ENCODE data around the gene NELL2. TPM values are rescaled to one million over a fixed set of nuclear protein-coding genes. Genes with fewer than 3 reads are reported as not detected.

Gene NELL2
- total RNA-seq, 1 donor from 2014 or later: 24.0 TPM

DNA sequence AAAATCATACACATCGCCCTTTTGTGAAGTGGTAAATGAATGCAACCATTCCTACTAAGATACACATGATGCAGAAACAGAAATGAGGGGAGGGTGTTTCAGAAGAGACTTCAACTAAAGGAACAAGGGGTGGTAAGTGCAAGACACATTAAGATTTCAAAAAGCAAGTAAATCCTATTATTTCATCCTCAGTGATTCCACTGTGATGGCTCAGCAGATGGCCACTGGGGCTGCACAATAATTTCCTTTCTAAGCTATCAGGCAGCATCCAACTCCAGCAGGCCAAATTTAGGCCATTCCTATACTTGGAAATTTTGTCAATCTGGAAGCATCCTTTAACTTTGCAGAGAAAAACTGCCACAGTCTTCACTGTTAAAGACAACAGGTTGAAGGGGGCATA lies 272.4 kb downstream of the NELL2 start:
- no peak for DNase-seq

DNA sequence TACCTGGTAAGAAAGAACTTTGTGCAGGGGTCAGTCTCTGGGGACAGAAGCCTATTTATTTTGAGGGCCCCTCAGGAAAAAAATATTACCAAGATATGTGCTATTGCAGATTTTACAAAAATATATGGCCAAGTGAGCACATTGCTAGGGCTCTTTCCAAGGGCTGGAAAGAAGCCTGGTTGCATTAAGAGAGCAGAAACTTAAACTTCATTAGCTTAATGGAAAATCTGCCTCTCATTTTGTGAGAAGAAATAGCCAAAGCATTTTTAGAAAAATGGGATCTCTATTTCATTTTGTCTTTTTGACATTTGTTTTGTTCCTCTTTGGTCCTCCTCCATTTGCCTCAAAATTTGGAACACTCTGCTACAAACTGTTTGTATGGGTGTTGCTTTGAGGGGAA lies 283.5 kb downstream of the NELL2 start:
- DNase-seq: no peak

DNA sequence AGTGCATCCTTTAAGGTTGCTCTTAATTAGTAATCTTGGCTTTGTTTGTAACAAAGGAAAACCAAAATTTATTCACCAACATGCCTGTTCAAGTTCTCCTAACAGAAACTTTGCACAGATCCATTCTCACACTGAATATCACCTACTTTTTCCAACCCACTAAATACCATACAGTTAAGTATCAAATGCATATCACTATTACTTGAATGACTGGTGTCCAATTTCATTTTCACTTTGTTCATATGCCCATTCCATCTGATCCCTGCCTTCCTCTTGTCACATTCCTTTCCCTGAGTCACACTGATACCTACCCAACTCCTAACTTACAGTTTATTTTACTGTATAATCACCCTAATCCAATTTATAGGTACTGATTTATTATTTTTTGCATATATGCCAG lies 286.4 kb downstream of the NELL2 start:
- DNase-seq: no peak

DNA sequence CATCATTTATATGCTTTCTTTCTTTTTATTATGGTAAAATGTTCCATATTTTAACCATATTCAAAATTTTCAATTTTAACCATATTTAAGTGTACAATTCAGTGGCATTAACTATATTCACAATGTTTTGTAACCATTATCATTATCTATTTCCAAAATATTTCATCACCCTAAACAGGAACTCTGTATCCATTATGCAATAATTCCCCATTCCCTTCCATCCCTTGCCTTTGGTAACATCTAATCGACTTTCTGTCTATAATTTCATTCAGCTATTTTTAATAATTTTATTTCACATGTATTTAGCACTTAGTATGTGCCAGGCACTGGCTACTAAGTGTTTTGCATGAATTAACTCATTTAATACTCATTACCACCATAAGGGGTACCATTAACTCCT lies 287.5 kb downstream of the NELL2 start:
- no peak for DNase-seq

DNA sequence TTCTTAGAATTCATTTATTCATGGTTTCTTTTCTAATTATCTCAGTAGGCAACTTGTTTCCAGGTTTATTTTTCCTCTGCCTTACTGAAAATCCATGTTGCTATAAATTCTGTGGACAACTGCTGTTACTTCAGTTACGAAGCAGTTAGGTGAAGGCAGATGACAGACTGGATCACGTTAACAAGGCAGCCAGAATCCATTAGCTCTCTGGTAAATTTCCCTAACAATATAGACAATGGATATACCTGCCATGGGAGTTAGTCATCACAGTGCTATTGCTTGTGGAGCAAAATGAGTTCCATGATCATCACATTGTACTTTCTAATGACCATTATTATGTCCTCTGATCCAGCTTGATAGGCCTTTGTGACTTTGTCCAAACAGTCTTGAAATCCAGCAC lies 291.5 kb downstream of the NELL2 start:
- no peak for DNase-seq

DNA sequence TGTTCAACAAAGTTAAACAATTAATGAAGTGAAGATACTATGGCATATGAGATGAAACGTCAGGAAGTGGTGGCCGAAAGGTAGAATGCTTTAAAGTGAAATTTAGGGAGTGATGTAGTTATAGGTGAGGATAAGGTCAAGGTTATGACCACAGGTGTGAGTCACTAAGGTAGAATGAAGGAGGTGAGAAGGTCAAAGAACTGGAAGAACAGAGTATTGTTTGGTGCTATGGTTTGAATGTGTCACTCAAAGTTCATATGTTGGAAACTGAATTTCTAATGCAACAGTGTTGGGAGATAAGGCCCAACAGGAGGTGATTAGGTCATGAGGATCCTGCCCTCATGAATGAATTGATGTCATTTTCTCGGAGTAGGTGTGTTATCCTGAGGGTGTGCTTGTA lies 293.6 kb downstream of the NELL2 start:
- DNase-seq: no peak

DNA sequence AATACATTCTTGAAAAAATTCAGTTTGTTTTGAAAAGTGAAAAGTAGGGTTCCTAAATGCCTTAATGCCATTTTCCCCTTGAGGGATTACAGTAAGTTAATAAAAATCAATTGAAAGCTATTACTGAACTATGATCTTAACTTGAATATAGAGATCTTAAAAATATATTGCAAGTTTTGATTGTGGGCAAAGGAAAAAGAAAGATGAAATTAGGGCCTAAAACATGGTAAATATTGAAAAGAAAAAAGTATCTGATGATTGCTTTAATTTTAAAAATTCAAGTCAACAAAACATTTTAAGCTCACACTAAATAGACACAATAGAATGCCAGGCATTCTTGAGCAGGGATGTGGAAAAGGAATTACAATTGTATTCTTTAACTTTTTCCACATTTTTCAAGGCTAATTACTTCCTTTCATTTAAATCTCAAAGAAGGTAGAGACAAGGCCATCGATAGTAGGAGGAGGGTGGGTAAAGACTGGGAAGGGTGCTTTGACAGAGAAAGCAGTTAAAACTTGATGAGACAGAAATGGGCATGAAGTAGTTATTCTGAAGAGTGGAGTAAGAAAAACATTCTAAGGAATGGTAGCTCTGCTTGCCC lies 294.4 kb downstream of the NELL2 start:
- DNase-seq: no peak

DNA sequence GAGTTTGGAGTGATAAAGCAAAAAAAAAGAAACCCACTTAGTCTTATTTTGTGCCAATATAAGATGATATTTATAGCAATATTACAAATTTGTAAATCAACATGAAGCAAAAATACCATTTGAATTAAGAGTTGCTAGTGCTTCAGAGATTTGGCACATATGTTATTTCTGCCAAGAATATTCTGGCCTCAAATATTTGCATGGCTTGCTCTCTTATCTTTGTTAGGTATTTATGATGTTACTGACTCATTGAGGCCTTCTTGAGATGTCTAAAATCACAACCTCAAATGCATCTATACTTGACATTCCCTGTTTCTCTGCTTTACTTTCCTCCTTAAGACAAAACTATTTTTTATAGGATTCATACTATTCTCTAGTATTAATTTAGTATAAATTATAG lies 301.5 kb downstream of the NELL2 start:
- no peak for DNase-seq

DNA sequence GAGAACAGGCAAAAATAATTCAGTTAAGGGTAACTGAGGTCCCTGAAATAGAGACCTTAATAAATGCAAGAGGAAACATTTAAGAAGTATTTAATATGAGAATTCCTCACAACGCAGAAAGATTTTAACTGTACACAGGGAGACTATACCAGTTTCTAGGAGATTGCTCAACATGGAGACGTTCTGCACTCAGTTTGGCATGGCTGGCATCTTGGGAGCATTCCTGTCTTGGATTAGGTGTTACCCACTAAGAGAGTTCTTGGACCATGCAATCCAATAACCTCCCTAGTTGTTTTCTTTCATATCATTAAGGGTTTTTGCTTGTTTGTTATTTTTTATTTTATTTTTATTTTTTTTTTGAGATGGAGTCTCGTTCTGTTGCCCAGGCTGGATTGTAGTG lies 302.4 kb downstream of the NELL2 start:
- no peak for DNase-seq

DNA sequence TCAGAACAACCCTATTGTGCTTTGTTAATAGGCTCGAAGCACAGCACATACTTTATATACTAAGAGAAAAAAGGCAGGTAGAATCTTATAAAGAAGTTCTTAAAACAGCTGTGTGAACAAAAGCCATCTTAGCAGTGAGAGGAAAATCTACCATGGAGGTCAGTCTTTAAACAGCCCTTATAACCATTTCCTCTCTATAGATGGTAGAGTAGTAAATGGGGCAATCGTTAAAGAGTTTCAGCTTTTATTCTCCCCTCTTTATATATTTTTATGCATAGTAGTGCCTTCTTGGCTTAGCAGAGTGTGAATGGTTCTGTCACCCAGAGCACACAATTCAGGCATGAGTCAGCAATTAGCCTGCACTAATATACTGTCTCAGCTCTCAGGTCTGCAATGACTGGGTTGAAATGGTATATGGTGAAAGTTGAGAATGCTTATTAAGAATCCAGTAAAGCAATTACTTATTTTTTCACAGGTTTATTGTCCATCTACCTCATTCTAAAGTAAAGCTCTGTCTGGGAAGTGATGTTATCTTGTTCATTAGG lies 305.0 kb downstream of the NELL2 start:
- no peak for DNase-seq

DNA sequence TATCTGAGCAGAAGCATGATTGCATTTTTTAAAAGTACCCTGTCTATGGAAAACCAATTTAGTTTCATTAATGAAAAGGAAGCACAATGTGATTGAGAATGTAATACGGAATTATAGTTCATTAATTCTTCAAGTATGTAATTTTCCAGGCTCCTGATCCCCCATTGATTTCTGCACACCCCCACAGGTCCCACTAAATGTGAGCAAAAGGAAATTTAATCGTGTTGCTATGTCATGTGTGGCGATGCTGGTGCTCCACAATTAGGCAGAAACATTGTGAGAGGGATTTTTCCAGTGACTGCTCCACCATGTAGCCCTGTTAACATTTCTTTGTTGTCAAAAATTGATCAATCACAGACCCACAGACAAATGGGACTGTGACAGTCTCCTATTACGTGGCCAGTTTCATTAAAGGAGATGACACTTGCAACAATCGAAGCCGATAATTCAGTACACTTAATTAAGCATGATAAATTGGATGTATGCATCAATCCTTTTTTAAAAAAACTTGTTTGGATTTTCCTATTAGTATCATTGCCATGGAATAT lies 306.0 kb downstream of the NELL2 start:
- DNase-seq: no peak

DNA sequence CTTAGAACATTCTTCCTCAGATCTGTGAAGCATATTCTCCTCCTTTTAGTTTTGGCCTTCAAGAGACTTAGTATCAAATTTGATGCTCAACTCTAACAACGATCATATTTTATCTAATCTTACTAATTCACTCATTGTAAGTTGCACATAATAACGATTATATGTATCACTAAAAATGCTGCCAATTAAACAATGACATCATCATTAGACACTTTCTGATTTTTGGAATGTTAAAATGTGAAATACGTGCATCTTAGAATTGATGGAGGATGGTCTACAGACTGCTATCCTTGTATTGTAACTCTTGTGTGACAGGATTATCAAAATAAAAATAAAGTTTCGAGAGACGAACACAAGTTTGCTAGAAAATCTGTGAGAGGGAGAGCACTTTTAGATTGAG lies 311.0 kb downstream of the NELL2 start:
- DNase-seq: no peak

DNA sequence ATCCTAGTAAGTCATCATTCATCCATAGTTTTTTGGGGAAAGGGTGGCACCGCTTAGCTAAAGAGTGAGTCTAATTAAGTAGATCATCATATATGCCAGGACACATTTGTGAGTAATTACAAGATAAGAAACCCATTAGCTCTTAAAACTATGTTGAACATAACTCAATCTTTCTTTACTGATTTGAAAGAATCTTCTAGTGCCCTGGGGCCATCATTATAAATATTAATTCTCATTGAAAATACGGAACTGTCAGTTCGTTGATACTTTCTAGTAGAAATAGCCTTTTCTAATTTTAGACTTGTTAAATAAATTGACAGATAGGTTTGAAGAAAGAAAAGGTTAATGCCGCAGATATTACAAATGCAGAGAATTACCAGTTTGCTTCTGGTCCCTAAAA lies 312.6 kb downstream of the NELL2 start:
- no peak for DNase-seq

DNA sequence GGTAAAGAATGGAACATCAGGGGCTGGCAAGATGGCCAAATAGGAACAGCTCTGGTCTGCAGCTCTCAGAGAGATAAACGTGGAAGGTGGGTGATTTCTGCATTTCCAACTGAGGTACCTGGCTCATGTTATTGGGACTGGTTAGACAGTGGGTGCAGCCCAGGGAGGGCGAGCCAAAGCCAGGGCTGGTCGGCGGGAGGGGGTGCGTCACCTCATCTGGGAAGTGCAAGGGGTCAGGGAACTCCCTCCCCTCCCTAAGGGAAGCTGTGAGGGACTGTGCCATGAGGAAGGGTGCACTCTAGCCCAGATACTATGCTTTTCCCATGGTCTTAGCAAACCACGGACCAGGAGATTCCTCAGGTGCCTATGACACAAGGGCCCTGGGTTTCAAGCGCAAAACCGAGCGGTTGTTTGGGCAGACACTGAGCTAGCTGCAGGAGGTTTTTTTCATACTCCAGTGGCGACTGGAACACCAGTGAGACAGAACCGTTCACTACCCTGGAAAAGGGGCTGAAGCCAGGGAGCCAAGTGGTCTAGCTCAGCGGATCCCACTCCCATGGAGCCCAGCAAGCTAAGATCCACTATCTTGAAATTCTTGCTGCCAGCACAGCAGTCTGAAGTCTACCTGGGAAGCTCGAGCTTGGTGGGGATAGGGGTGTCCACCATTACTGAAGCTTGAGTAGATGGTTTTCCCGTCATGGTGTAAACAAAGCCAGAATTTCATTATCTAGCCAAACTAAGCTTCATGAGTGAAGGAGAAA lies 317.6 kb downstream of the NELL2 start:
- no peak for DNase-seq

DNA sequence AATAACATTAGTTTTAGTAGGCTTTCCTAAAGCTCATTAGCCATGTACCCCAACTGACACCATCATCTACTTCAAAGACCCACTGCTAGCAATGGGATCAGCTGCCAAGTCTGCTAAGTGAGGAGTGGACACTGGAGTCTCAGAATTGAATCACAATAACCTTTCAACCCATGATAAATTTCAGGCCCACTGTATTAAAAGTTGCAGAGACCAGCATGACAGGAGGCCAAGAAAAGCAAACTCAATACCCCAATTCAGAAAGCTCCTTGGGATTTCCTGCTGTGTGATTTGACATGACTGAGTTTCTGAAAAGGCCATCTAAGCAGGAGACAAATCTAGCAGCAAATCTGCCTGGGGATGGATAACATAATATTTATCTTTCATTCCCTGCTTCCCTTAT lies 320.7 kb downstream of the NELL2 start:
- no peak for DNase-seq

DNA sequence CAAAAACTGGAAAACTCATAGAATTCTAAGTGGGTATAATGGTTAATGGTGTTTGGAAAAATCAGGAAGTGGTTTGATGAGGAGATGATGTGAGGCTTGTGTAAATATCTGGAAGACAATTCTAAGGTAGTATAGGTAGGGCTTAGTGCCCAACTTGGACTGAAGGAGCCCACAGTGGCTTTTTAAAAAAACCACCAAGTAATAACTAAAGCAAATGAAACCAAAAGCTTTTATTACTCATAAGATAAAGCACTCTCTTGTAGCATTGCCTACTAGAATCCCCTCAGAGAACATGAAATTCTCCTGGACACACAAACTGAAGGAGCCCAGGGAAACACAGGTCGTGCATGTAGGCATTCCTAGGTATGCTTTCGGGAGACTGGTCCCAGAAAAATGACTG lies 324.5 kb downstream of the NELL2 start:
- no peak for DNase-seq

DNA sequence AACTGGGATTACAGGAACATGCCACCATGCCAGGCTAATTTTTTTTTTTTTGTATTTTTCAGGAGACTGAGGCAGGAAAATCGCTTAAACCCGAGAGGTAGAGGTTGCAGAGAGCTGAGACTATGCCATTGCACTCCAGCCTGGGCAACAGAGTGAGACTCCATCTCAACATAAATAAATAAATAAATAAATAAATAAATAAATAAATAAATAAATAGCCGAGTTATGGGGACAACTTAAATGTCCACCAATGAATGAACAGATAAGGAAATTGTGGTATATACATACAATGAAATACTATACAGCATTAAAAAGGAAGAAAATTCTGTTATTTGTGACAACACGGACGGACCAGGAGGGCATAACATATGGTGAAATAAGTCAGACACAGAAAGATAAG lies 325.7 kb downstream of the NELL2 start:
- no peak for DNase-seq

DNA sequence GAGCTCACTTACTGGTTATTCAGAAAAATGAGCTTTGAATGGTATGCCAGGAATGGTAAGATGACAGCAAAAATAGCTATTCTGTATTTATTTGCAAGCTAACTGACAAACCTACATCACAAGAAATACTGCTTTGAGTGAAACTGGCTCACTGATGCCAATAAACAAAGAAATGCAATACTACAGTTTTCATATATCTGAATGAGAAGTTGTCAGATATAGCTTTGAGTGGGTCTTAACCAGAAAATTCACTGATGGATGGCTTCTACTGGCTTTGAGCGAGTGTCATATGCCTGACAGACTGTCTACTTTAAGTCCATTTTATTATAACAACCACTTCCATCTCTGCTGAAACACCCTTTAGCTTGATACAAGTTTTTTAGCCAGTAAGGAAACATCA lies 330.1 kb downstream of the NELL2 start:
- no peak for DNase-seq

DNA sequence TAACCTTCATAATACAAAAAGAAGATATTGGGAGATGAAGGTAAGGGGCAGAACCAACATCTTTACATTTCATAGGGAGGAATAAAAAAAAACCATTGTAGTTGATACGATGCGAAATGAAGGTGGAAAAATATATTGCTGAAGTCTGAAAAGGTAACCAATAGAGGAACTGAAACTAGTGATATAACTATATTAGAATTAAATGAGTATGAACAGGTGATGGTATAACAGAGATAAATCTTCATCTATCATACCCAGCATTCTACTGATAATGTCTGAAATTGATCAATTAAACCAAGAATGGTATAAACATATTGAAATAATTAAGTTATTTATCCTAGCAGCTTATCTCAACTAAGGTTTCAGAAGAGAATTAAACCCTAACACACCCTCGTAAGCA lies 332.1 kb downstream of the NELL2 start:
- DNase-seq: no peak

DNA sequence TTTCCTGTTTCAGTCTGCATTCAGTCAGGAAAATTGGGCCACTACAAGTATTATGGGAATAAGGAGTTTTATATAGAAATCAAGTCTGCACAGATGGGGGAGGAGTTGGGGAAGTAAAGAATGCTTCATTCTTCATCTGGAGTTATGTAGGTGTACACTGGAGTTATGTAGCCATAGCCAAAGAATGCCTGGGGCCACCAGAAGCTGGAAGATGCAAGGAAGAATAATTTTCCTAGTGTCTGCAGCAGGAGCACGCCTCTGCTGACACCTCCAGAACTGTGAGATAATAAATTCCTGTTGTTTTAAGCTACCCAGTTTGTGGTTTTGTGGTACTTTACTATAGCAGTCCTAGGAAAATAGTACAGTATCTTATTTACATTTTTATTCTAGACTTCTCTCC lies 333.4 kb downstream of the NELL2 start:
- no peak for DNase-seq

DNA sequence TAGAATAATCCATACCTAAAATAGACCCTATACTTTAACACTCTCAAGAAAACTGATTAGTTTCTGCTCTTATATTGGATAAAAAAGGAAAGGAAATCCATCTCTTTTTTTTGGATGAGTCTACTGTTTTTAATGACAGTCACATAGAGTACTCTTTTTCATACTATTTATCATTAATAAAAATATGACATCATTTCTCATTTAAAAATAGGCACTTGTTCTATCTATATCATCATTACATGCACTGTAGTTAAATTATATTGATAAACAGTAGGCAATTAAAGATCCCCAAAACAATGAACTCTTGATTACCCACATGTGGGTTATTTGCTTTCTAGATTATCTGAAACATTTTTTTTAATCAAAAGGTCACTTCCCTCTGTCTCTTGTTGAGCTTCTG lies 338.8 kb downstream of the NELL2 start:
- DNase-seq: no peak

DNA sequence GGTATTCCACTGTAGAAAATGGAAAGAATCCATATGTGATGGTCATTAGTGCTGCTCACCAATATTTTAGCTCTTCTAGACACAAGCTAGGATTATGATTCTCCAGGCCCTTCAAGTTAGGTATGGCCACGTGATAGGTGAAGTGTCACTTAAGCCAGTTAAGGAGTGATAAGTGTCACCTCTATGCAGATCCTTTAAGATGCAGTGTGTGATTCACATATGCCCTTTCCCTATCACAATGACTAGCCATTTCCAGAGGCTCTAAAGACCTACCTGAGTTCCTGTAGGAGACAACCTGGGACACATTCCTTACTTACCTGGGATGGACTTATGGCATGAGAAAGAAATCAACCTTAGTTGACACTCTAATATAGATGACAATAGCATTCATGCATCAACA lies 343.2 kb downstream of the NELL2 start:
- DNase-seq: no peak

DNA sequence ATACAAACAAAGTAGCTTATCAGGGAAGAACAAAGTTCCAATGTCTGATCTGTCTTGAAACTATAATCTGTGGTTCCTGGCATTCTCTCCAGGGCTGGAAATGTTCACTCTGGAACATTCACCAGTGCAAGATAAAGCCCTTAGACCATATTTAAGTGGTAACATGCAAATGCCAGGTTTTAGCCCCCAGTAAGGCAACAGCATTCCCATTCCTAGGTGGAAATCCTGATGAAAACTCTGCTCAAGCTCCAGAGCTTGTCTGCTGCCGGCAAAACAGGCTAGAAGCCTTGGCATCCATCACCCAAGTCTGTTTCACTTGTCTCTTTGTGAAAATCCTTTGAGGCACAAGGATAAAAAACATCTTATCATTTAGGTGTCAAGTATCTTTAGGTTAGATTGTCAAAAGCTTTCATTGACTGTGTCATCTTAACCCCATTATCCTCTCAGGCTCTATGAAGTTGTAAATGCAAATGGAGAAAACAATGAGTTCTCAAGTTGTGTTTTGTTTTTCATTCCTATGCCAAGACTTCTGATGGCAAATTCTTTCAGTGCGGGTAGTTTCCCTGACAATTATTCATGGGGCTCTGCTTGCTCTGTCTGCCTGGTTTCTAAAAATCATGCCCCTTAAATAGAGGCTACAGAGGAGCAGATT lies 344.7 kb downstream of the NELL2 start:
- DNase-seq: no peak

Measured in tongue (tissue), 2 donors.